Fibroblast of lung (primary cell): ENCODE results near the gene CD52.

Experiments
- EZH2 ChIP-seq: IDR thresholded peaks from 2 replicates; pipeline ENCODE4 v1.5.1; 2012; ENCODE audit warnings: low read length, control low read depth, mild to moderate bottlenecking; ENCODE audit errors: missing control alignments
- TF ChIP-seq, protein P1 (sequence below), 2 donors: IDR thresholded peaks in 1 of 2; conservative IDR thresholded peaks in 1 of 2; 1 replicate in 1 of 2; 2 replicates in 1 of 2; pipeline ENCODE4 v1.5.1; 2011 to 2012; ENCODE audit warnings: low read length in 2 of 2, control low read depth in 1 of 2, inconsistent platforms in 1 of 2, low read depth in 1 of 2, mild to moderate bottlenecking in 1 of 2

DNA sequence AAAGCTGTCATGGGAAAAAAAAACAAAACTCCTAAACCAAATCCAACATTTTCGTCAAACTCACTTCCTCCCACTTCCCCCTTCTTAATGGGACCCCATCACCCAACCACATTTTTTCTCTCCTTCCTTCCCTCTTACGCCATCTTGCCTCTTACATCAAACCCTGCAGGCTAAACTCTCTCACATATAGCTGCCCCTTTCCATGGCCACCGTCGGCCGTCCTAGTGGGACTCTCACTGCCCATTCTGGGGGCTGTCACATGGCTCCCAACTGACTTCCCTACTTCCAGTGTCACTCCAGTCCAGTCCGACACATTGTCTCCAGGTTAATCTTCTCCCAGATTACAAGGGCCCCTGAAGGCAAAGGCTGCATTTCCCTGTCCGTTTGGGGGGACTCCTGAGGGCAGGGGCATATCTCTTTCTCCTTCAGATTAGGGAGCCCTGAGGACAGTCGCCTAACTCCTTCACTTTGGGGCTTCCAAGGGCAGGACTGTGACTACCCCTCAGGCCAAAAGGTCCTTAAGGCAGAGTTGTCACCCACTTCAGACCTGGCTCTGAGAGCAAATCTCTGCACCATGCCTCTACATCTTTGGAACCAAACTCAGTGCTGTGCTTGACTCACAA, 12.0 kb upstream of the CD52 start:
- TF ChIP-seq, protein P1, sequence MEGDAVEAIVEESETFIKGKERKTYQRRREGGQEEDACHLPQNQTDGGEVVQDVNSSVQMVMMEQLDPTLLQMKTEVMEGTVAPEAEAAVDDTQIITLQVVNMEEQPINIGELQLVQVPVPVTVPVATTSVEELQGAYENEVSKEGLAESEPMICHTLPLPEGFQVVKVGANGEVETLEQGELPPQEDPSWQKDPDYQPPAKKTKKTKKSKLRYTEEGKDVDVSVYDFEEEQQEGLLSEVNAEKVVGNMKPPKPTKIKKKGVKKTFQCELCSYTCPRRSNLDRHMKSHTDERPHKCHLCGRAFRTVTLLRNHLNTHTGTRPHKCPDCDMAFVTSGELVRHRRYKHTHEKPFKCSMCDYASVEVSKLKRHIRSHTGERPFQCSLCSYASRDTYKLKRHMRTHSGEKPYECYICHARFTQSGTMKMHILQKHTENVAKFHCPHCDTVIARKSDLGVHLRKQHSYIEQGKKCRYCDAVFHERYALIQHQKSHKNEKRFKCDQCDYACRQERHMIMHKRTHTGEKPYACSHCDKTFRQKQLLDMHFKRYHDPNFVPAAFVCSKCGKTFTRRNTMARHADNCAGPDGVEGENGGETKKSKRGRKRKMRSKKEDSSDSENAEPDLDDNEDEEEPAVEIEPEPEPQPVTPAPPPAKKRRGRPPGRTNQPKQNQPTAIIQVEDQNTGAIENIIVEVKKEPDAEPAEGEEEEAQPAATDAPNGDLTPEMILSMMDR (conservative IDR thresholded peaks at IDR 0.05 in 1 of 2, IDR thresholded peaks at IDR 0.05 in 1 of 2; ENCODE audit: low read depth in 1 of 2, low read length in 2 of 2), result no peak
- TF ChIP-seq EZH2, result no peak
